ENCODE data around the gene WNT16.
"Not testable (repeated sequence)": the region's sequence is repeated elsewhere in the genome, so short reads cannot be mapped to it uniquely, and the experiment has no call there.

Gene WNT16

GRCh38 chr7:121285066-121285667 is 43.6 kb upstream of the WNT16 start:
- H3K27ac ChIP-seq, result no peak overlapping the region
- POLR2A ChIA-PET (ENCODE audit: low non-redundant PET), result no interaction called here
- CTCF ChIA-PET, result no interaction called here
- TF ChIP-seq CTCF (conservative IDR thresholded peaks at IDR 0.05; ENCODE audit: low read depth), result no peak
- no peak for DNase-seq (ENCODE audit: low spot score)

GRCh38 chr7:121286186-121286585 is 42.6 kb upstream of the WNT16 start:
- POLR2A ChIA-PET (ENCODE audit: low non-redundant PET), result no interaction called here
- H3K27ac ChIP-seq, result no peak overlapping the region
- CTCF ChIA-PET, result no interaction called here
- DNase-seq (ENCODE audit: low spot score), result no peak
- TF ChIP-seq CTCF (conservative IDR thresholded peaks at IDR 0.05; ENCODE audit: low read depth), result no peak

- peak; percentile 15 for DNase-seq (ENCODE audit: low spot score)
- H3K27ac ChIP-seq, result no peak overlapping the region
- TF ChIP-seq CTCF (conservative IDR thresholded peaks at IDR 0.05; ENCODE audit: low read depth), result no peak
- ChIA-PET POLR2A (ENCODE audit: low non-redundant PET) (no interaction called here), CTCF (no interaction called here)
These were observed 41.8 kb upstream of the WNT16 start for GRCh38 chr7:121286742-121287734.

- no peak overlapping the region for H3K27ac ChIP-seq
- TF ChIP-seq CTCF (conservative IDR thresholded peaks at IDR 0.05; ENCODE audit: low read depth), result no peak
- ChIA-PET CTCF (no interaction called here), POLR2A (ENCODE audit: low non-redundant PET) (no interaction called here)
- DNase-seq (ENCODE audit: low spot score), result no peak
These were observed 39.9 kb upstream of the WNT16 start for GRCh38 chr7:121288894-121289293.

- POLR2A ChIA-PET (ENCODE audit: low non-redundant PET); CTCF ChIA-PET; H3K27ac ChIP-seq; DNase-seq (ENCODE audit: low spot score): not testable (repeated sequence)
These were observed 38.9 kb upstream of the WNT16 start for GRCh38 chr7:121289930-121290329.

- ChIA-PET CTCF (interaction anchor here (0.6 kb wide), 1 partner anchor 308 kb away, joined by 5 read pairs; no protein-coding TSS in a partner anchor), POLR2A (ENCODE audit: low non-redundant PET) (no interaction called here)
- no peak for TF ChIP-seq CTCF (conservative IDR thresholded peaks at IDR 0.05; ENCODE audit: low read depth)
- no peak overlapping the region for H3K27ac ChIP-seq
- DNase-seq (ENCODE audit: low spot score), result no peak
These were observed 34.3 kb upstream of the WNT16 start for GRCh38 chr7:121294448-121294992.

GRCh38 chr7:121297843-121298242 is 31.0 kb upstream of the WNT16 start:
- no peak for TF ChIP-seq CTCF (conservative IDR thresholded peaks at IDR 0.05; ENCODE audit: low read depth)
- CTCF ChIA-PET, result no interaction called here
- POLR2A ChIA-PET (ENCODE audit: low non-redundant PET), result no interaction called here
- H3K27ac ChIP-seq, result no peak overlapping the region
- DNase-seq (ENCODE audit: low spot score), result no peak

Data from RWPE1 (cell line).